ENCODE measurements around the gene OPCML.

The OPCML gene

GRCh38 chr11:133034929-133035328 lies 497.4 kb downstream of the OPCML start:
- TF ChIP-seq CTCF (IDR thresholded peaks at IDR 0.05; ENCODE audit: low read depth, low read length, missing control alignments), result no peak
- Histone ChIP-seq H3K27me3 (replicated peaks) (no peaks in the 10 kb centered on the region), H3K4me3 (ENCODE audit: low read depth, low read length) (no peak overlapping the region), H3K27ac (no peak overlapping the region), H3K36me3 (replicated peaks) (no peaks in the 10 kb centered on the region)
- in situ Hi-C loops (cut with HindIII; ENCODE audit: low pct_ligation_motif_present, low sequenced_read_pairs), result no loop called here
- DNase-seq, result no peak

DNA sequence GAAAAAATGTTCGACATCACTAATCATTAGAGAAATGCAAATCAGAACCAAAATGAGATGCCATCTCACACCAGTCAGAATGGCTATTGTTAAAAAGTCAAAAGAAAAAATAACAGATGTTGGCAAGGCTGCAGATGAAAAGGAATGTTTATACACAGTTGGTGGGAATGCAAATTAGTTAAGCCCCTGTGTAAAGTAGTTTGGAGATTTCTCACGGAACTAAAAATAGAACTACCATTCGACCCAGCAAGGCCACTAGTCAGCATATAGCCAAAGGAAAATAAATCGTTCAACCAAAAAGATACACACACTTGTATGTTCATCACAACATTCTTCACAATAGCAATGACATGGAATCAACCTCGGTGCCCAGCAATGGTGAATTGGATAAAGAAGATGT lies 503.2 kb downstream of the OPCML start:
- no peaks in the 10 kb centered on the region for H3K36me3 ChIP-seq (replicated peaks)
- in situ Hi-C loops (cut with HindIII; ENCODE audit: low pct_ligation_motif_present, low sequenced_read_pairs), result no loop called here
- no peak for DNase-seq
- H3K4me3 ChIP-seq (ENCODE audit: low read depth, low read length), result no peak overlapping the region
- H3K27ac ChIP-seq, result no peak overlapping the region
- TF ChIP-seq CTCF (IDR thresholded peaks at IDR 0.05; ENCODE audit: low read depth, low read length, missing control alignments), result no peak
- no peaks in the 10 kb centered on the region for H3K27me3 ChIP-seq (replicated peaks)

DNA sequence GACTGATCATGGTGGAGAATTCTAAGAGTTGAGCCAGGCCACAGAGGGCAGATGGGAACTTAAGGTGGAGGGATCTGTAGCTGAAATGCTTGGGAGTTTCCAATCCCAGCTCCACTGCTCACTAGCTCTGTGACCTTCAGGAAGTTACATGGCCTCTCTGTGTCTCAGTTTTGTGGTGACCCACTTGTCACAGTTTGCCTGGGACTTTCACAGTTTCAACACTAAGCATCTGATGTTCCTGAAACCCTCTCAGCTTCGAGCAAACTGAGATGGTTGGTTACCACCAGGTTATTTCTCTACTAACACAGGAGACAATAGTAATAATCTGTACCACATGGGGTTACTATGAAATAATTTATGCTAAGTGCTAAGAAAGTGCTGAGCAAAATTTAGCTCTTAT lies 505.3 kb downstream of the OPCML start:
- Histone ChIP-seq H3K4me3 (ENCODE audit: low read depth, low read length) (no peak overlapping the region), H3K27ac (no peak overlapping the region), H3K27me3 (replicated peaks) (no peaks in the 10 kb centered on the region), H3K36me3 (replicated peaks) (no peaks in the 10 kb centered on the region)
- in situ Hi-C loops (cut with HindIII; ENCODE audit: low pct_ligation_motif_present, low sequenced_read_pairs), result no loop called here
- no peak for DNase-seq
- no peak for TF ChIP-seq CTCF (IDR thresholded peaks at IDR 0.05; ENCODE audit: low read depth, low read length, missing control alignments)

DNA sequence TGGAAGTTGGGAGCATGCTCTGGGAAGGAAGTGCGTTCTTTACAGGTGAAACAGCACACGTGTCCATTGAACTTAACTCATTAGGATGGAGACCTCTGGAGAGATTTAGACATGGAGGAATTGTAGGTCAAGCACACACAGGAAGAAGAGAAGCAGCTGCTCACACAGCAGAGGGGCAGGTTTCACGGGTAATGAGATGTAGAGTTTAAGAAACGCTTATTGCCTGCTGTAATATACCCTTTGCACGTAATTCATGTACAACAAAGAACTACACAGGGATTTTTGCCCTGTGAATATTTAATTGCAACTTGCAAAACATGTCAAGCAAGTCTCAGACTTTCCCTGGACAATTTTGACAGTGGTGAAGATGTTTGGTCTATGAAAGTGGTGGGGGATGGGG lies 508.0 kb downstream of the OPCML start:
- Histone ChIP-seq H3K4me3 (ENCODE audit: low read depth, low read length) (no peak overlapping the region), H3K36me3 (replicated peaks) (no peaks in the 10 kb centered on the region), H3K27ac (no peak overlapping the region), H3K27me3 (replicated peaks) (no peaks in the 10 kb centered on the region)
- TF ChIP-seq CTCF (IDR thresholded peaks at IDR 0.05; ENCODE audit: low read depth, low read length, missing control alignments), result no peak
- no peak for DNase-seq
- in situ Hi-C loops (cut with HindIII; ENCODE audit: low pct_ligation_motif_present, low sequenced_read_pairs), result no loop called here

GRCh38 chr11:133023232-133023631 lies 509.1 kb downstream of the OPCML start:
- in situ Hi-C loops (cut with HindIII; ENCODE audit: low pct_ligation_motif_present, low sequenced_read_pairs), result no loop called here
- no peak for TF ChIP-seq CTCF (IDR thresholded peaks at IDR 0.05; ENCODE audit: low read depth, low read length, missing control alignments)
- Histone ChIP-seq H3K36me3 (replicated peaks) (no peaks in the 10 kb centered on the region), H3K4me3 (ENCODE audit: low read depth, low read length) (no peak overlapping the region), H3K27ac (no peak overlapping the region), H3K27me3 (replicated peaks) (no peaks in the 10 kb centered on the region)
- no peak for DNase-seq

GRCh38 chr11:133021553-133021952 lies 510.7 kb downstream of the OPCML start:
- H3K36me3 ChIP-seq (replicated peaks), result no peaks in the 10 kb centered on the region
- TF ChIP-seq CTCF (IDR thresholded peaks at IDR 0.05; ENCODE audit: low read depth, low read length, missing control alignments), result no peak
- H3K27ac ChIP-seq, result no peak overlapping the region
- H3K27me3 ChIP-seq (replicated peaks), result no peaks in the 10 kb centered on the region
- in situ Hi-C loops (cut with HindIII; ENCODE audit: low pct_ligation_motif_present, low sequenced_read_pairs), result no loop called here
- no peak overlapping the region for H3K4me3 ChIP-seq (ENCODE audit: low read depth, low read length)
- no peak for DNase-seq
